ENCODE data around the gene PDF.
"Not testable (repeated sequence)": the region's sequence is repeated elsewhere in the genome, so short reads cannot be mapped to it uniquely, and the experiment has no call there.

Gene PDF

GRCh38 chr16:69330286-69331109 lies at the start of gene PDF:
PDF (minus strand) TSS chr16:69330588; CDS start chr16:69330570, 18 bp downstream.
- peak; percentile 61 to 86 for DNase-seq (ENCODE audit: low read depth in 2 of 2)

DNA sequence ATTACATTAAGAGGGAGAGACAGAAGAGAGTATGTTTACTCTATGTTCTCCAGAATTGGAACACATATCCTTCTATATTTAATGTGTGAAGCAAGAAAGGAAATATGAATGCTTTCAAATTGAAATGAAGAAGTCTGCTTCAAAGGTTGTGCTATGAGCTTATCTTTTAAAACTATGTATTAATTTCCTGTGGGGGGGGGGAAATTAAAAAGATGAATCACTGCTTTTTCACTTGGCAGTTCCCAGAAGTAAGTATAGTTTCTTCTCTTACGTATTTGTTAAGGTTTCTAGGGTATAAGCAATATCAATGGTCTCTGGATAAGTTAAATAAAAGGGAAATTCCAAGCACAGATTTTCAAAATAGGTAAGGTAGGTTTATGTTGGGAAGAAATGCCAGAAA lies 48.4 kb upstream of the PDF start:
- no peak for DNase-seq (ENCODE audit: low read depth in 2 of 2)

- no peak for DNase-seq (ENCODE audit: low read depth in 2 of 2)
Observed at GRCh38 chr16:69378036-69378435, 47.6 kb upstream of the PDF start.

- no peak for DNase-seq (ENCODE audit: low read depth in 2 of 2)
Observed at GRCh38 chr16:69376393-69377059, 46.1 kb upstream of the PDF start.

GRCh38 chr16:69373019-69373418 lies 42.6 kb upstream of the PDF start:
- DNase-seq (ENCODE audit: low read depth in 2 of 2): no peak

- DNase-seq (ENCODE audit: low read depth in 2 of 2): no peak
Observed at GRCh38 chr16:69371564-69371963, 41.2 kb upstream of the PDF start.

- no peak for DNase-seq (ENCODE audit: low read depth in 2 of 2)
Observed at GRCh38 chr16:69368866-69369265, 38.5 kb upstream of the PDF start.

DNA sequence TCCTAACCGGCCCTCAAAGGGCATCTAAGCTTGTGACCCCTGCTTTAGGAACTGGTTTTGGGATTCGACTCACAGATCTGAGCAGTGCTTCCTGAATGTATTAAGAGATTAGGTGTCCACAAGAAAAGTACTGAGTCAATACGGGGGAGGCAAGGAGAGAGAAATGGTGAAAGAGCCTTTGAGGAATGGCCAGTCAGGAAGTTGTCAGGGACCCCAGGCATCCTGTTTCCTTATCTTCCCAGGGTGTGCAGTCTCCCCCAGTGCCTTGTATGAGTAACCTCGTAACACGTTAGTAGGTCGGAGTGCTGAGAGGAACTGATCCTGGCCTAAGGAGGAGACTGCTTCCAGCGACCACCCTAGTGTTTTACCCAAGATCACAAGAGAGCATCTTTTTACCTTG lies 37.6 kb upstream of the PDF start:
- no peak for DNase-seq (ENCODE audit: low read depth in 2 of 2)

- no peak for DNase-seq (ENCODE audit: low read depth in 2 of 2)
Observed at GRCh38 chr16:69366431-69366830, 36.0 kb upstream of the PDF start.

DNA sequence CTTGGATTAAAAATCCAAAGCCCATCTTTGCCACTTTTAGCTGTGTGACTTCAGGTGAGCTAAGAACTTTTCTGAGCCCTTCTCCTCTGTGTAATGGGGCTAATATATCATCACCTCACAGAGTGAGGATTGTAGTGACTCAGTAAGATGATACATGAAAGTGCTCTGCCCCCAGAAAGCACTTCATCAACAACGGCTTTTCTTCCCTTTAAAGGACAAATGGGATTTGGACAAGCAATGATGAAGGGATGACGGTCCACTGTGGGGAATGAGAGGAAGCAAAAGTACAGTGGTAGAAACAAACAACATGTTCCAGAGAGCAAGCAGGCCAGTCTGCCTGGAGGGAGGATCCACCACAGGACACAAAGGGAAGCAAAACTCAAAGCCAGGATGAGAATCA lies 35.5 kb upstream of the PDF start:
- DNase-seq (ENCODE audit: low read depth in 2 of 2): no peak

DNA sequence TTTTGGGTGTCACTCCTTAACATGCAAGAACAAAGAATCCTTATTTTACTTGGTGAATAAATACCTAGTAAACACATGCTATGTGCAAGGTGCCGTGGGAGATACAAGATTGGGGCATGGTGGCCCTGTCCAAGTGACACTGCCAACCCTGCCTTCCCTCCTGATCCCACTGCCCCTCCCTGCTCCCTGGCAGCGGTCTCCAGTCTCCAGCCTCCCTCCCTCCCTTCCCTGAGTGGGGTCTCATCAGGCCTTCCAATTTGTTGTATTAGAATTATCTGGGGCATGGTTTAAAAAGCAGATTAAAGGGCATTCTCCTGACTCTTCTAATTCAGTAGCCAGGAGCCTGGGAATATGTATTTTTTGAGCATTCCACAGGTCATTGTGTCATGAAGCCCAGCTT lies 33.7 kb upstream of the PDF start:
- DNase-seq (ENCODE audit: low read depth in 2 of 2): no peak

DNA sequence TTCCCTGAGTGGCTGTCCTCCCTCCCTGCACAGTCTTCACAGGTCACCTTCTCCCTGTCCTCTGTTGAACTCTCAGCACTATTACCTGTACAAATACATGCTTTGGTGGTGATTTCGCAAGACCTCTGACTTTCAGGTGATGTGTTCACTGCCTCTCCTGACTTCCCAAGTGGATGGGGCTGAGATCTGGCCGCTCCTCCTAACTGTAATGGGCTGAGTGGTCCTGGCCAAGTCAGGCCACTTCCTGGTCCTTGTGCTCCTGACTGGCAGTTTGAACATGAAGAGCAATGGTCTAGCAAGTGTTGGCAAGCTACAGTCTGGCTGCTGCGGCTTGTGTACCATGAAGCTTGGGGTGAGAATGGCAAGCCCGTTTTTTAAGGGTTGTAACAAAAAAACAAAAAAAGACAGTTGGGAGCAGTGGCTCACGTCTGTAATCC lies 32.9 kb upstream of the PDF start:
- no peak for DNase-seq (ENCODE audit: low read depth in 2 of 2)

- DNase-seq (ENCODE audit: low read depth in 2 of 2): not testable (repeated sequence)
Observed at GRCh38 chr16:69360070-69360469, 29.7 kb upstream of the PDF start.

DNA sequence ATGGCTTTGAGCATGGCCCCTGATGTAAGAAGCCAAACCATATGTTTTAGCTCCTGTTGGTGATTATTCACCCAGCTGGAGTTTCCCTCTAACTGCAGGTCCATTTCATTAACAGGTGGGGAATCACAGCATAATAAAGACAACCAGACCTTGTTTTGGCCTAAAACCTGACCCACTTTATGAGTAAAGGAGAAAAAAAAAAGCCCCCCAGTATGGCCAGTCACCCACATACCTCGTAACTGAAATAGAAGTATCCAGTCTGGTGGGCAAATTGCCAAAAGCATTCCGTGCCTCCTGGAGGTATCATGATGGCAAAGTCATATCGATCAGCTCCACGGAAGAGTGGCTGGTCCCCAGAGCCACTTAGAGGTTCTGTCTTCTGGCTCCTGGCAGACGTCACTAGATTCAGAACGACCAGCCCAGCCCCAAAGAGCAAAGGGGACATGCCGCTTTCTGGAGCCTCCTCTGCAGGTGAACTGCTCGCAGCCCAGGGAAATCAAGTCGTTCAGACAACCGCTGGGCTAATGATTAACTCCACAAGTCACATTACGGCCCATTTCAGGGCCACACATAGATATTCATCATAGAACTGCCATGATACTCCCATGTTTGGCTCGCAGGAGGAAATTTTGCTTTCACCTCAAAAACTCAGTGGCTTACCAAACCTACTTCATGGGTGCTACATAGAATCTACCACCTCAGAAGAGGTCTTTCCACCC lies 21.1 kb upstream of the PDF start, which contains the start of gene TMED6:
Gene TMED6, minus strand, starts transcription at position 478 of the 719 bp plus-strand sequence. Its CDS starts 33 bp downstream, at position 445.
- no peak for DNase-seq (ENCODE audit: low read depth in 2 of 2)

DNA sequence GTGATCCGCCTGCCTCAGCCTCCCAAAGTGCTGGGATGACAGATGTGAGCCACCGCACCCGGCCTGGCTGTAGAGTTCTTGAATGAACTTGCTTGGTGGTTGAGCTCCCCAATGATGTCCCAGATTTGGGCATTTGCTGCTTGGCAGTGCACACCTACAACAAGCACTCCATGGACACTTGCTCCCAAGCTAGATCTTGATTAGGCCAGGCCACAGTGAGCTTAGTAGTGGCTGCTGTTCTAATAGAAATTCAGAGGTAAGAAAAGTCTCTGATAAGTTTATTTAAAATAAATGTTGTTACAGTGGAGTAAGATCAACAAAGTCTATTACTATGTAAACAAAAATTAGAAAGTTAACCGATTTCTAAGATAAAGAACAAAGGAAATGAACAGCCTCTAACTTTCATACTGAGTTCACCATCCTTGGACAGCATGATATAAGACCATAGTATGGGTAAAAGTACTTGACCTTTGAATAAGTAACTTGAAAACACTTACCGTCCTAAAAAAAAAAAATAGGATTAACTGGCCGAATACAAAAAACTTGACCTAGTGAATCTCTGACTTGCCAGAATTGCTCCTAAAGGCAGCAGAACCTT lies 20.2 kb upstream of the PDF start:
- DNase-seq (ENCODE audit: low read depth in 2 of 2): no peak

- no peak for DNase-seq (ENCODE audit: low read depth in 2 of 2)
Observed at GRCh38 chr16:69349536-69349935, 19.1 kb upstream of the PDF start.

DNA sequence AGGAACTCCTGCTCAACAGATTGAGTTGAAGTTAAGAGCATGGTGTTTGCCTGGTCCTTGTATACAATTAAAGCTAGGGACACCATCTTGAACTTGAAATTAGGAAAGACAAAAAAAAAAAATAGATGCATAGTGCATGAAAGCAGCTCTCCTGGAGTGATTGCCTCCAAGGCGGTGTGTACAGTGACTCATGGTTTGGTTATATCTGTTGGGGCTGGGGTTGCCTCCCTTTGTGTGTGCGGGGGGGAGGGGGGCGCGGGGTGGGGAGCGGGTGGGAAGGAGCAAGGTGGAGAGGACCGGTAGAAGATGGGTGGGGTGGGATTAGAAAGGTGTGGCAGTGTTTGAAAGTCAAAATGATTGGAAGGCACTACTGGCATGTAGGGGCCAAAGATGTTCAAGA lies 17.8 kb upstream of the PDF start:
- DNase-seq (ENCODE audit: low read depth in 2 of 2): no peak

- DNase-seq (ENCODE audit: low read depth in 2 of 2): no peak
Observed at GRCh38 chr16:69346683-69347082, 16.3 kb upstream of the PDF start.

GRCh38 chr16:69345923-69346322 lies 15.5 kb upstream of the PDF start:
- DNase-seq (ENCODE audit: low read depth in 2 of 2): no peak

DNA sequence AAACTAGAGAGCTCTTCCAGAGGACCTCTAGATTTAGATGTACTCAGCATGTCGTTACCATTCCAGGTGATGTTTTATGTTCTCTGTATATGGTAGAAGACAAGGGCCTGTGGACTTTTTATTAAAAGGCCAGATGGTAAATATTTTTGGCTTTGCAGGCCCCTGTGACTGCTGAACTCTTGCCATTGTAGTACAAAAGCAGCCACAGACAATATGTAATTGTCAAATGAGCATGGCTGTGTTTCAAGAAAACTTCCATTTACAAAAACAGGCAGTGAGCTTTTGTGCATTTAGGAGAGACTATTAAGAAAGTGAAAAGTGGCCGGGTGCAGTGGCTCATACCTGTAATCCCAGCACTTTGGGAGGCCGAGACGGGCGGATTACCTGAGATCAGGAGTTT lies 13.8 kb upstream of the PDF start:
- no peak for DNase-seq (ENCODE audit: low read depth in 2 of 2)

- DNase-seq (ENCODE audit: low read depth in 2 of 2): no peak
Observed at GRCh38 chr16:69340095-69340644, 9.8 kb upstream of the PDF start.

Data from stimulated activated CD8-positive, alpha-beta memory T cell treated with anti-CD3 and anti-CD28 coated beads, Interleukin-7, amount 100 ng/mL, for 4 hours (primary cell).